ENCODE data around the gene SSBP4.

The SSBP4 gene

GRCh38 chr19:18446145-18446810 is 27.1 kb downstream of the SSBP4 start:
- DNase-seq, result no peak

DNA sequence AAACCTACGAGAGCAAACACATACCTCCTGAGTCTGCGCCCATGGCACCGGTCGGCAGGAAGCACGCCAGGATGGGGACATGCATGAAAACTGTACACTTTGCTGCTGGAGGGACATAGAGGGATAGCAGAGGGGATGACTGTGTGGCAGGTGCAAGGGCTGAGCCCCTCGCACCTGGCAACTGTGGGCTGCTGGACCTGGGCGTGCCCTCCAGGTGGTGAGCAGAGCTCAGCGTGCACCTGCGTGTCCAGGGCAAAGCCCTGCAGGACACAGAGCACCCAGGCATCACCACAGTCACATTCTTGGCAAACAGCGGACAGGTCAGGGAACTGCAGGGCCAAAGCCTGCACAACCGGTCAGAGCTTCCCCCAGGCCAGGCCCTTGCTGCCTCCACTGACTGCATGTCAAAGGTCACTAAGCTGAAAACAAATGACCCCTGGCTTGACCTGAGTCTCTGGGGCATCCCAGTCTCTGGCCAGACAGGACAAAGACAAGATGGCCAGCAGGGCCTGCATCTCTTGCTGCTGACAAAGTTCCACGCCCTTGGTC is 27.7 kb downstream of the SSBP4 start:
- no peak for DNase-seq

DNA sequence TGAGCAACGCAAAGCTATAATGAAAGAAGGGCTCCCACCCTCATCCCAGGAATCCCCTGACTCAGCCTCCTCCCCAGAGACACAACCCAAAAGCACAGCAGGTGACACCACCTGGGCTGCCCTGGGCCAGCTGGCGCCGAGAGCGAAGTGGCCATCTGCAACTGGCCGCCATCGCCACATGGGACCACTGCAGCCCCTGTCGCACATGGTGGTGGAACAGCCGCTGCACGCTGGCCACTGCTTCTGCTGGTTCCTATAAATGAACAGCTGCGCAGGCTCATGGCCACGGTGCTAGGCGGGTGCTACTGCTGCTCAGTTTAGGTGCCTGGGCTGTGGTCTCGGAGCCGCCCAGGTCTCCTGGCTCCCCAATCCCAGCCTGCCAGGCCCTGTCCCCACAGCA is 30.4 kb downstream of the SSBP4 start:
- no peak for DNase-seq

DNA sequence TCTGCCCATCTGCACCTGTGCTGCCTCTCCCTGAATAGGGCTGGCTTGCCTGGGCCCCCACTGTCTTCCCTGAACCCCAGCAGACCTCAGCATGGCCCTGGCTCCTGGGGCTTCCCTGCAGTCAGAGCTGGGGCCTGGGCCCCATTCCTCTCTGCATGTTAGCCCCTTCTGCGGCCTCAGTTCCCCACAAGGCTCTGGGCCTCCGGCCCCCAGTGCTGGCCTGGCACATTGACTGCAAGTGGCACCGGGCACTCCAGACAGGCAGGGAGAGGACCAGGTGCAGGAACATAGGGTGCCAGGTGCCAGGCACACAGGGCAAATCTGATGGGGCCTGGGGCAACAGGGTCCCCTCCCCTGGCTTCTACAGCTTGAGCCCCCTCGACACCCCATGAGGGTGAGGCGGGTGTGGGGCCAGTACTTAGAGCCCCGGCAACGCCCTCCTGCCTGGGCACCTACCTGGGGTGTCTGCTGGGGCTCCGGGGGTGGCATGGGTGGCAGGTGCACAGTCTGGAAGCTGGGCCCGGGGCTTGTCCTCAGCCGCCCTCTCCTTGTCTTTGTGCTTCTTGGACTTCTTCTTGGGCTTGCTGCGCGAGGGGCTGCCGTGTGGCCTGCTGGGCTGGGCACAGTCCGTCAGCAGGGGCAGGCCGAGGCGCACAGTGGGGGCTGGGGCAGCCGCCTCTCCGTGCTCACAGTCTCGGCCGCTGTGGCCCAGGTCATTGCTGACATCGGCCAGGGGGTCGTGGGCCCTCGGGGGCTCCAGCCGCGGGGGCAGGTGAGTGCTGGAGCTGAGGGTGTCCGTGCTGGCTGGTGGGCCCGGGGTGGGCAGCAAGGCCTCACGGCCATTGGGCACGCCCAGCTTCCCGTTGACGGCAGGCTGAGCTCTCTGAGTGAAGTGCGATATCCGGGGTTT is 31.1 kb downstream of the SSBP4 start:
- DNase-seq, result no peak

- peak; percentile 78 for DNase-seq
Measured at GRCh38 chr19:18450931-18451836, 32.0 kb downstream of the SSBP4 start.

DNA sequence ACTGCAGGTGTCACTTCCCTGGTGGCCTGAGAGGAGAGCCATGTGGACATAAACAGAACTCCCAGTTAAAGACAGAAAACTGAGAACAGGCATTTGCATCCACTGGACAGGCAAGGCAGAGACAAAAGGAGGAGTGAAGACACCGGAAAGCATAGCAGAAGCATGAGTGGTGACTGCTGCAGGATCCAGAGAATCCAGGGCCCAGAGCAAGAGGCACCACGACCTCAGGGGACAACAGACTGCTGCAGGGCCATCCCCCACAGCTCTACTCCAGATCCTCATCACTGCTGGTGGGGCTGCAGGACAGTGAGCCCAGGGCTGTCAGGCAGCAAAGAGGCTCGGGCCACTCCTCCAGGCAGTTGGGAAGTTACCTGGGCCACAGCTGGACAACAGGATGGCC is 33.2 kb downstream of the SSBP4 start:
- no peak for DNase-seq

DNA sequence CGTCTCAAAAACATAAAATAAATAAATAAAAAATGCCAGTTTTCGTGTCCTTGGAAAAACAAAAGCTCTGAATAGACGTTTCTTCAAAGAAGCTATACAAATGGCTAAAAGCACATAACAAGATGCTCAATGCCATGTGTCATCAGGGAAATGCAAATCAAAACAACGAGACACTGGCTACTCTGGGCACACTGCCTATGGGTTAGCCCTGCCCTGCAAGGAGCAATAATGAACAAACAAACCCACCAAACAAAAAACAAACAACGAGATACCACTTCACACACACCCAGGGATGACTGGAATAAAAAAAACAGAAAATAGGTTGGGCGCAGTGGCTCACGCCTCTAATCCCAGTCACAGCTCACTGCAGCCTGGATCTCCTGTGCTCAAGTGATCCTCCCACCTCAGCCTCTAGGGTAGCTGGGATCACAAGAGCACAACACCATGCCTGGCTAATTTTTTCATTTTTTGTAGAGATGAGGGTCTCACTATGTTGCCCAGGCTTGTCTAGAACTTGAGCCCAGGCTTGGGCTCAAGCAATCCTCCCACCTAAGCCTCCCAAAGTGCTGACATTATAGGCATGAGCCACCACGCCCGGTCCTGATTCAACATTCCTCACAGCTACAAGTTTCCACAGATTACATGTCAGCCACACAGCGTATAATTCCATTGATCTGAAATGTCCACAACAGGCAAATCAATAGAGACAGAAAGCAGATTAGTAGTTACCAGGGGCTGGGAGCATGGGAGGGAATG is 34.2 kb downstream of the SSBP4 start:
- DNase-seq, result no peak

DNA sequence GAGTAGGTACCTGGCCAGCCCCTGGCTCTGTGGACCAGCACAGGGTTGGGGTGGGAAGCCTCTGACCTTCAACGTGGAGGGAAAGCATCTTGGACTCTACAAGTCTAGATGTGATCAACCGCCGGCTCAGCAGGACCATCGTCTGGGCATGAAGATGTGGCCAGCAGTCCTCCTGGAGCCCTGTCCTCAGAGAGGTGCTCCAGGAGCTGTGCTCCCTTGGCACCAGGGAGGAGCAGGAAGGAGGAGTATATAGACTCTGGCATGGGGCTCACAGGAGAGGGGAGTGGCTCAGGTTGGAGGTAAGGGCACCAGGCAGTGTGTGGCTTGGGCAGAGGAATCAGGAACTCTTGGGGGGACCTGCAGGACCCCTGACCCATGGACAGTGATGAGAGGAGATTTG is 37.1 kb downstream of the SSBP4 start:
- no peak for DNase-seq

GRCh38 chr19:18456974-18457373 is 37.8 kb downstream of the SSBP4 start:
- no peak for DNase-seq

GRCh38 chr19:18457483-18458331 is 38.5 kb downstream of the SSBP4 start:
- DNase-seq, result peak; percentile 56

DNA sequence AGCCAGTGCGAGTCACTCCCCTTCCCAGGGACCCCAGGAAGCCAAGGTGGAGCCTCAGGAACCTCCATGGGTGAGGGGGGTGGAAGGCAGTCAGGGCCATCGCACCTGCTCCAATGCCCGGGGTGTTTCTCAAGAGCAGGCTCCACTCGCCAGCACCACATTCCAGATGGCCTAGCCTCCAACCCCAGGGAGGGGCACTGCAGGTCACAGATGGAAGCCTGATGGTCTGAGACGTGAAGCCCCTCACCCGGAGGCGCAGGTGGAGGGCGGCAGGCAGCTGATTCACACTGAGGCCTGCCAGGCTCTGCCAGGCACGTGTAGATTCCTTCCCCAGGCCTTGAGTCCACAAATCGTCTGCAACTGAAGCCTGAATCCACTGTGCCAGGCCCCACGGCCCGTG is 41.7 kb downstream of the SSBP4 start:
- no peak for DNase-seq

GRCh38 chr19:18461471-18461870 is 42.3 kb downstream of the SSBP4 start:
- no peak for DNase-seq

DNA sequence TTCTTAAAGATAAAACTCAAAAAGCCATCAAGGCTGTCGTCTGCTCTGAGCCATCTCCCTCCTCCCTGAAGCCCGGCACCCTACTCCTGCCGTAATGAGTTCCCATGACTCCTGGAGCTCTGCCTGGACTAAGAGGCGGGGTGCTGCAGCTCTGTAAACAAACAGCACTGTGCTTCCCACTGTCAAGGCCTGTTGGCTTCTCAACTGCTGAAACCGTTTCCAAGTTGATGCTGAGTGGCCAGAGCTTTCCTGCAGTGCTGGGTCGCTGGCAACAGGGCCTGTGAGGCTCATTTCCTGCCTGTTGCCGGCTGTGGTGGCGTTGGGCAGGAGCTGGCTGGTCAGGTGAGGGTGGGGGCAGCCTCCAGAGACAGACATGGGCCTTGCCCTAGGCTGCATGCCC is 45.4 kb downstream of the SSBP4 start:
- peak; percentile 96 for DNase-seq

DNA sequence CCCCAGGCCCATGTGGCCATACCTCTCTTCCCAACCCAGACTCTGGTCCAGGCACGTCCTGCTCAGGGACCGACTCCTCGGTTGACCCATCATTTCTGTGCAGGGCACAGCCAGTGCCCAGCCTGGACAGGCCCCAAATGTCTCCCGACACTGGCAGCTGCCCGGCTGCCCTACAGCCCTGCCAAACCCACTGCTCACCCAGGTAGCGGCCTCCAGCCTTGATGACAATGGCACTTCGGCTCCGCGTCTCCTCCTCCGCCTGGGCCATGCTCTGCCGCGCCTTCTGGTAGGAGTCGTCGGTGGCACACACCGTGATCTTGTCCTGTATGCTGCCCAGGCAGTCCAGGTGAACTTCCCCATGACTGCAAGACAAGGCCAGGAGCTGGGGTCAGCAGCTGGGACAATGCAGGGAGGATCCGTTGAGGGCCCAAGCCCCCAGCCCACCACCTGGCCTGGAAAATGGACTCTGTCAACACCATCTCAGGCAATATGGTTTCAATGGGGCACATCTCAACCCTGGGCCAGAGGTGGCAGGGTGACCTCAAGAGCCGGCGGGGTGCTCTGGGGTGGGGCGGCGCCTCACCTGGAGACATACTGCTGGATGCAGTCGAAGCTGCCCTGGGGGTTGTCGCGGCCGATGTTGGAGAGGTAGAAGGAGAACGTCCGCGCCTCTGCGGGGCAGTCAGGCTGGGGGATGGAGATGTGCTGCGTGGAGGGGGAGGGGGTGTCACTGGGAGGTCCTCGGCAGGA is 46.2 kb downstream of the SSBP4 start:
- no peak for DNase-seq

- no peak for DNase-seq
Measured at GRCh38 chr19:18465964-18466339, 46.8 kb downstream of the SSBP4 start.

DNA sequence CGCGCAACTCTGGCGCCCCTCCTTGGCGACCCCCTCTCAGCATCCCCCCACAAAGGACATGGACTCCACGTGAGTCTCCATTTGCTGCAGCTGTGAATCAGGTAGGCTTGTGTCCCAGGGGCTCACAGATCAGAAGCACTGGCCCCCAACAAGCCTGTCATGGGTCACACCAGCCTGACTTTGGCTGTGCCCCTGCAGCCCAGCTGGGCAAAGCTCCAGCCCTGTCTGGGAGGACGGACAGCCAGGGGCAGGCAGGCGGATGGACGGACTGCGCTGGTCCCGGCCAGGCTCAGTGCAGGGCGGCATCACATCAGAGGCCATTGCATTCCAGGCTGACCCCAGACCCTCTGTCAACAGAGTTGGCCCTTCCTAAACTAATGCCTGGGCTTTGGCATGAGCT is 47.2 kb downstream of the SSBP4 start:
- DNase-seq, result no peak

- DNase-seq, result no peak
Measured at GRCh38 chr19:18467978-18468377, 48.8 kb downstream of the SSBP4 start.

DNA sequence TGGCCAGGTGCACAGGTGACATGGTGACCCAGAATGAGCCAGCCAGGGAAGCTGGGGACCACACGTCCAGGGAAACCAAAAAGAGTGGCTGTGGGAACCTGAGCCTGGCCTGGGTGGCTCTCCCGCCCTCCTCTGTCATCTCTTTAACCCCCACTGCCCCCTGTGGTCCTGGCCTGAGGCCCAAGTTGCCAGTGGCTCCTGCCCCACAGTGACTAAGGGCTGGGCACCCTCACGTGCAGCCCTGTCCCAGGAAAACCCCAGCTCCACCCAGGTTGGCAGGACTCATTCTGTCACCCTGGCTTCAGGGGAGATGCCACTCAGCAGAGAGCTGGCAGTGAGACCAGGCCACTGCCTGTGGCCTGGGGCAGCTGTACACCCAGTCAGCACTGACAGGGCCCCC is 49.3 kb downstream of the SSBP4 start:
- no peak for DNase-seq

DNA sequence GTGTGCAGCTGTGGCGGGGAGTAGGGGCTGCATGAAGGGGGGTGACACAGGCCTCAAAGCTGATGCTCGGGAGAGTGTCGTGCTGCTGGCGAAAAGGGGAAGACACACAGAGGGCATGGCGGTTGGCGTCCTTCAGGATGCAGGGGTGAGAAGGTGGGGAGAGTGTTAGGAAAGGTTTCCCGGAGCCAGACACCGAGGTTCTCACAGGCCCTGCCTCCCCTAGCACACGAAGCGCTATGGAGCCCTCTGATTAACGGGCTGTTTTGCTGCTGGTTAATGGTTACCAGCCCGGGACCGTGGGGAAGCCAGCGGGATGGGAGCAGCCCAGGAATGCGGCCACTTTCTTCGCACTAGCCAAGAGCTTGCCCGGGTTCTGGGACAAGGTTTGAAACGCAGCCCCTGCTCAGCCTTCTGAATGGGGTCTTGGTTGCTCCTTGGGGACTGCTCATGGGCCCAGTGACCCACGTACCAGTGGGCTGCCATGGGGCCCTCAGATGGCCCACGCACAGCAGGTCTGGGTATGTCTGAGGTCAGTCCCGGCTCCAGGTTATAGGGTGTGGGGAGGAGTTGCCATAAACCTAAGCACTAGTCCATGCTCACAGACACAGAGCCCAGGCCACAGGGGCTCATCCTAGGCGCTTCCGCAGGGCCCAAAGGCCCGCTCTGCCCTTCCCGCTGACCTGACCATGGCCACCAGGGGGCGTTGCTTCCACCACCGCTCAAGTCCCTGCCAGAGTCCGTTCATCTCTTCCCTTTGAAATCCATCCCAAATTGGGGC is 50.1 kb downstream of the SSBP4 start:
- DNase-seq, result peak; percentile 58

DNA sequence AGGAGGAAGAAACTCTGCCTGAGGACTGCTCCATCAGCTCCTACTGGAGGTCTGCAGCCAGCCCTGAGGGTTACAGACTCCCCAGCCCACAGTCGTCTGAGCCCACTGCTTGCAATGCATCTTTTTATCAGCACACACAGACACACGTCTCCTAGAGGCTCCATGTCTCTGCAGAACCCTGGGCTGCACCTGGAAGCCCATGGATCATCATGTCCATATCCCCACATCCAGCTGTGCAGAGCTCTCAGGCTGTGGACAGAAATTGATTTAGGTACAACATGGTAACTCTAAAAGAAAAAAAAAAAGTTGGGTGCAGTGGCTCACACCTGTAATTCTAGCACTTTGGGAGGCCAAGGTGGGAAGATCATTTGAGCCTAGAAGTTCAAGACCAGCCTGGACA is 51.6 kb downstream of the SSBP4 start:
- no peak for DNase-seq
